Gastroesophageal sphincter (tissue), 4 donors: ENCODE measurements around the gene DUSP18. TPM values are rescaled to one million over a fixed set of nuclear protein-coding genes. Genes with fewer than 3 reads are reported as not detected.

Experiments
- ATAC-seq: fragments of 150-250 bp; one replicate; pipeline ENCODE4 v1.9.1; 2016; ENCODE audit warnings: mild to moderate bottlenecking, moderate library complexity
- H3K27ac ChIP-seq, 4 donors: fragments of 200-600 bp; sonication (generic) in 3 of 4; 1 replicate in 3 of 4; 2 replicates in 1 of 4; pipeline ENCODE4 v1.5.1; 2016 to 2019
- H3K27me3 ChIP-seq: fragments of 200-600 bp; sonication (generic); one replicate; pipeline ENCODE4 v1.5.1; 2019
- H3K36me3 ChIP-seq, 2 donors: fragments of 200-600 bp; sonication (generic); one replicate each; pipeline ENCODE4 v1.5.1; 2019; ENCODE audit warnings: control low read depth in 1 of 2
- H3K4me1 ChIP-seq, 3 donors: fragments of 200-600 bp; sonication (generic); 1 replicate in 2 of 3; 2 replicates in 1 of 3; pipeline ENCODE4 v1.5.1; 2016 to 2019; ENCODE audit warnings: control low read depth in 2 of 3
- H3K4me3 ChIP-seq, 2 donors: fragments of 200-600 bp; sonication (generic); one replicate each; pipeline ENCODE4 v1.5.1; 2019; ENCODE audit warnings: mild to moderate bottlenecking in 1 of 2, moderate library complexity in 1 of 2
- H3K9me3 ChIP-seq, 3 donors: fragments of 200-600 bp; sonication (generic); one replicate each; pipeline ENCODE4 v1.5.1; 2017 to 2019; ENCODE audit warnings: control low read depth in 2 of 3
- EP300 ChIP-seq: sonication (generic); formaldehyde crosslinking; IDR thresholded peaks from one replicate; pipeline ENCODE4 v1.6.1; 2017; ENCODE audit warnings: antibody characterized with exemption, mild to moderate bottlenecking
- POLR2A ChIP-seq, 2 donors: fragments of 450-650 bp; IDR thresholded peaks; one replicate each; pipeline ENCODE4 v1.6.1; 2017; ENCODE audit warnings: antibody characterized with exemption in 2 of 2, mild to moderate bottlenecking in 2 of 2, moderate library complexity in 1 of 2
- POLR2AphosphoS5 ChIP-seq: sonication (generic); formaldehyde crosslinking; IDR thresholded peaks from one replicate; pipeline ENCODE4 v1.6.1; 2017; ENCODE audit warnings: antibody characterized with exemption
- WGBS, 2 donors: methylation state at CpG; one replicate each; pipeline ENCODE4 v1.1.5; 2018; ENCODE audit warnings: low coverage in 1 of 2; 5-methylcytosine and 5-hydroxymethylcytosine counted together
- total RNA-seq, 4 donors: library from RNA; depleted of rRNA; stranded (reverse); fragments of >200 nt; gene quantifications; one replicate each; pipeline ENCODE4 v1.1.0, GENCODE V29; 2016
- TF ChIP-seq, protein P1 (sequence below), 4 experiments: fragments of 200-600 bp in 2 of 4; fragments of 450-650 bp in 2 of 4; sonication (generic) in 1 of 4; IDR thresholded peaks; one replicate each; pipeline ENCODE4 v1.5.1; 2017 to 2019; ENCODE audit warnings: antibody characterized with exemption in 4 of 4, mild to moderate bottlenecking in 2 of 4, moderate library complexity in 2 of 4

The DUSP18 gene
- total RNA-seq, 4 donors from 2014 or later, result 6.5 to 13.2 (median 8.7) TPM

DNA sequence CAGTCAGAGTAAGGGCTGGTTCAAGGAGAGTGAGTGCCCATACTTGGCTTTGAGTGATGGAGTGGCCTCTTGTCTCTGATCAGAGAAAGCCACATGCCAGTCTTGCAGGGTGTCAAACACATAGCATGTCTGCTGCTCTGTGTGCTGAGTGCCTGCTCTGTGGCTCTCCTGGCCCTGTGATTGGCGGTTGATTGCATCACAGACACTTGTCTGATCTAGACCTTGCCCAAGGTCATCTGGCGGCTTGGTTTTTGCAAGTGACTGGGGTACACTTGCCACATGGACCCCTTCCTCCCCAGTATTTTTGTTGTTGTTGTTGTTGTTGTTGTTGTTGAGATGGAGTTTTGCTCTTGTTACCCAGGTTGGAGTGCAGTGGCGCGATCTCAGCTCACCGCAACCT is 37.3 kb upstream of the DUSP18 start:
- H3K27ac ChIP-seq, result no peak overlapping the region
- no peak overlapping the region for H3K4me3 ChIP-seq
- no CpG with 5 or more reads among the region's 5 CpGs for WGBS, 2 donors
- H3K36me3 ChIP-seq, result no peaks in the 10 kb centered on the region
- H3K4me1 ChIP-seq, result no peaks in the 10 kb centered on the region
- TF ChIP-seq, protein P1, sequence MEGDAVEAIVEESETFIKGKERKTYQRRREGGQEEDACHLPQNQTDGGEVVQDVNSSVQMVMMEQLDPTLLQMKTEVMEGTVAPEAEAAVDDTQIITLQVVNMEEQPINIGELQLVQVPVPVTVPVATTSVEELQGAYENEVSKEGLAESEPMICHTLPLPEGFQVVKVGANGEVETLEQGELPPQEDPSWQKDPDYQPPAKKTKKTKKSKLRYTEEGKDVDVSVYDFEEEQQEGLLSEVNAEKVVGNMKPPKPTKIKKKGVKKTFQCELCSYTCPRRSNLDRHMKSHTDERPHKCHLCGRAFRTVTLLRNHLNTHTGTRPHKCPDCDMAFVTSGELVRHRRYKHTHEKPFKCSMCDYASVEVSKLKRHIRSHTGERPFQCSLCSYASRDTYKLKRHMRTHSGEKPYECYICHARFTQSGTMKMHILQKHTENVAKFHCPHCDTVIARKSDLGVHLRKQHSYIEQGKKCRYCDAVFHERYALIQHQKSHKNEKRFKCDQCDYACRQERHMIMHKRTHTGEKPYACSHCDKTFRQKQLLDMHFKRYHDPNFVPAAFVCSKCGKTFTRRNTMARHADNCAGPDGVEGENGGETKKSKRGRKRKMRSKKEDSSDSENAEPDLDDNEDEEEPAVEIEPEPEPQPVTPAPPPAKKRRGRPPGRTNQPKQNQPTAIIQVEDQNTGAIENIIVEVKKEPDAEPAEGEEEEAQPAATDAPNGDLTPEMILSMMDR (IDR thresholded peaks at IDR 0.05), result no peak
- TF ChIP-seq POLR2A (IDR thresholded peaks at IDR 0.05) (no peak), EP300 (no peak), POLR2AphosphoS5 (no peak)
- H3K9me3 ChIP-seq, result no peaks in the 10 kb centered on the region
- ATAC-seq, result no peak
- H3K27me3 ChIP-seq, result no peaks in the 10 kb centered on the region

DNA sequence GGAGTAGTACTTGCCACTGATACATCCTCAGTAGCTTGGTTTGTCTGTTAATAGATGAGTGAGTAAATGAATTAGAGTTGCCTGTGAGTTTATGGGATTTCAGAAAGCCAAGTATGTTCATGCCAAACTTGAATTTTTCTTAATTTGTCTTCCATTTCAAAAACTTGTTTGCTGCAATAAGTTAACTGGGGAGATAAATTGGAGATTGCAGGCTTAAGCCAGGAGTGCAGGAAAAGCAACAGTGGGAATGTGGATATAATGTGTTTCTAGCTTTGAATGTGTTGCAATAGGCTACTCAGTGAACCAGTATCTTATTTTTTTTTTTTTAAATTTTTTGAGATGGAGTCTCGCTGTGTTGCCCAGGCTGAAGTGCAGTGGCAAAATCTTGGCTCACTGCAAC is 35.2 kb upstream of the DUSP18 start:
- Histone ChIP-seq H3K4me3 (no peak overlapping the region), H3K4me1 (no peaks in the 10 kb centered on the region), H3K27ac (no peak overlapping the region), H3K27me3 (no peaks in the 10 kb centered on the region), H3K36me3 (no peaks in the 10 kb centered on the region), H3K9me3 (no peaks in the 10 kb centered on the region)
- WGBS, 2 donors, result 80 to 100% methylated on average over 1 of the region's 1 CpG
- no peak for ATAC-seq
- TF ChIP-seq EP300 (no peak), POLR2AphosphoS5 (no peak), POLR2A (IDR thresholded peaks at IDR 0.05) (no peak)
- TF ChIP-seq, protein P1 (IDR thresholded peaks at IDR 0.05), result no peak

DNA sequence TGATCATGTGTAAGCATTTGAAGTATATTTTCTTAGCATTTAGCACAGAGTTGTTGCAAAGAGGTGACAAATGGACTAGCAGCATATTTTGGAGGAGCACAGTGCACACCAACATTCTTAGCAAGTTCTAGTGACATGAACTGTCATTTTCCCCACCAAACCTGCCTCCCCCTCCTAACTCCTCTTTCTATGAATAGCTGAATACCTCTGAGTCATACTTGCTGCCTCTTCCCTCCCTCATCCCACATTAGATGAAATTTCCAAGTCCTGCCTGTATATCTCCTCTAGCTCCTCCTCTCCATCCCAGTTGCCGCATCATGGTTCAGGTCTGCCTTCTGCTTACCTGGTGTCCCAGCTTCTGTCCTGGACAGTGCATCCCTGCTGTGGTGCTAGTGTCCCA is 34.2 kb upstream of the DUSP18 start:
- Histone ChIP-seq H3K27me3 (no peaks in the 10 kb centered on the region), H3K36me3 (no peaks in the 10 kb centered on the region), H3K27ac (no peak overlapping the region), H3K4me3 (no peak overlapping the region), H3K4me1 (no peaks in the 10 kb centered on the region), H3K9me3 (no peaks in the 10 kb centered on the region)
- no peak for ATAC-seq
- no peak for TF ChIP-seq EP300
- TF ChIP-seq, protein P1 (IDR thresholded peaks at IDR 0.05), result no peak
- TF ChIP-seq POLR2A (IDR thresholded peaks at IDR 0.05), result no peak
- no peak for TF ChIP-seq POLR2AphosphoS5
- 50 to 83% methylated on average over 1 of the region's 1 CpG for WGBS, 2 donors

DNA sequence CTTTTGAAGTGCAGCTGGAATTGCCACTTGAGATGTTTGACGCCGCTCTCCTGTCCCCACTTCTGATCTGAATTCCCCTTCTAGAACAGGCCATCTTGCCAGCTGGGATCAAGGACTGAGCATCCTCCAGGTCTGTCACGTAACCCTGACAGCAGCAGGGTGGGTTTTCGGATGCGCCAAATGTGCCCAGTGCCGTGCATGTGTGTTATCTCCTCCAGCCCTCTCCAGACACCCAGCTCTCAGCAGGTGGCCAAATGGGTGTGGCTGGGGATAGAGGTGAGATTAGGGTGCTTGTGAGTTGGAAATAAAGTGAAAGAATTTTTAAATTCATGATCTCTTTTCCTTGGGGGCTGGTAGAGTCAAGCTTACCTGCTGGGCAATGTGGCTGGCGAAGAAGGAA is 30.3 kb upstream of the DUSP18 start:
- H3K36me3 ChIP-seq, result no peaks in the 10 kb centered on the region
- ATAC-seq, result no peak
- WGBS, 2 donors, result 94 to 97% methylated on average over 7 of the region's 7 CpGs
- no peak overlapping the region for H3K4me3 ChIP-seq
- H3K4me1 ChIP-seq, result peaks cover 0 to 17% (median 4%) of the 10 kb centered on the region in 3 donors
- no peaks in the 10 kb centered on the region for H3K9me3 ChIP-seq
- no peak overlapping the region for H3K27ac ChIP-seq
- TF ChIP-seq POLR2AphosphoS5, result no peak
- TF ChIP-seq POLR2A (IDR thresholded peaks at IDR 0.05), result no peak
- TF ChIP-seq, protein P1 (IDR thresholded peaks at IDR 0.05), result no peak
- TF ChIP-seq EP300, result no peak
- H3K27me3 ChIP-seq, result no peaks in the 10 kb centered on the region

DNA sequence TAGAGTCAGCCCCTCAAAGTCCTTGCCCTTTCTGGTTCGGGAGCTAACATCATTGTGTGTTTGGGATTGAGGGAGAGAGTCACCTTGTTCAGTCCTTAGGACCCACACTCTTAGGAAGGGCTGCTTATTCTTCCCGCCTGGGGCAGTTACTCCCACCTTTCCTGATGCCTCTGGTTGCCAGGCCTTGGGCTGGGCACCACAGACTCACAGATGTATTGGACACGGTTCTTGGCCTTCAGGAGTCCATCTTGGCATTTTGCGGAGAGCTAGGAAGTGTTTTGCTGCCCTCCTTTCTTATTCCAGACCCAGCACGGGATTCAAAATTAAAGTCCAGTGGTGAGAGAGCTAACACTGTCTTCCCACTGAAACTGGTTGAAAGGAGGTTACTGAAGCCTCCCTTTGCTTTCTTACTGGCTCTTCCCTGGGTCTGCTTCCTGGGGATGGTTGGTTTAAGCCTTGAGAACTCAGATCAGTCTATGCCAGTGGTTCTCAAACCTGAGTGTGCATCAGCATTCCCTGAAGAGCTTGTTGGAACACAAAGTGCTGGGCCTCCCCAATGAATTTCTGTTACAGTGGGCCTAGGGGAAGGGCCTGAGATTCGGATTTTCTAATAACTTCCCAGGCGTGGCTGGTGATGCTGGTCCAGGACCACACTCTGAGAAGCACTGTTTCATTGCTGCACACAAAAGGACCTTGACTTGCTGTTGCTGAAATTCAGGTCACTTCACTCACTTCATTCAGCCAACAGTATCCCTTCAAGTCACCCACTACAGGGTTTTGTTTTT is 28.4 kb upstream of the DUSP18 start:
- no peak overlapping the region for H3K27ac ChIP-seq
- 77 to 92% methylated on average over 3 to 5 of the region's 7 CpGs for WGBS, 2 donors
- H3K36me3 ChIP-seq, result no peaks in the 10 kb centered on the region
- H3K9me3 ChIP-seq, result no peaks in the 10 kb centered on the region
- H3K4me1 ChIP-seq, result peaks cover 0 to 17% (median 4%) of the 10 kb centered on the region in 3 donors
- H3K27me3 ChIP-seq, result no peaks in the 10 kb centered on the region
- H3K4me3 ChIP-seq, result no peak overlapping the region
- ATAC-seq, result no peak
- TF ChIP-seq, protein P1 (IDR thresholded peaks at IDR 0.05), result no peak
- TF ChIP-seq EP300, result no peak
- no peak for TF ChIP-seq POLR2AphosphoS5
- TF ChIP-seq POLR2A (IDR thresholded peaks at IDR 0.05), result no peak
